HG02885 (cell line): ENCODE results near the gene IGSF9B.

Source experiments
- ATAC-seq: cut with Tn5 transposase; IDR thresholded peaks from one replicate; pipeline ENCODE4 v1.9.1; 2021; ENCODE audit warnings: mild to moderate bottlenecking; ENCODE audit not compliant: unreplicated experiment, poor library complexity

The IGSF9B gene

GRCh38 chr11:133904818-133905515 is 51.8 kb downstream of the IGSF9B start:
- ATAC-seq, result no peak

GRCh38 chr11:133903875-133904817 is 52.6 kb downstream of the IGSF9B start:
- ATAC-seq, result no peak

- no peak for ATAC-seq
Observed at GRCh38 chr11:133903056-133903455, 53.7 kb downstream of the IGSF9B start.

- ATAC-seq, result no peak
Observed at GRCh38 chr11:133902506-133902905, 54.3 kb downstream of the IGSF9B start.

- no peak for ATAC-seq
Observed at GRCh38 chr11:133901999-133902398, 54.8 kb downstream of the IGSF9B start.

GRCh38 chr11:133901316-133901715 is 55.5 kb downstream of the IGSF9B start:
- ATAC-seq, result no peak

GRCh38 chr11:133900176-133901105 is 56.3 kb downstream of the IGSF9B start:
- no peak for ATAC-seq

GRCh38 chr11:133898770-133899115 is 58.0 kb downstream of the IGSF9B start:
- ATAC-seq, result no peak

GRCh38 chr11:133898031-133898769 is 58.6 kb downstream of the IGSF9B start:
- ATAC-seq, result no peak

- ATAC-seq, result no peak
Observed at GRCh38 chr11:133897331-133897650, 59.5 kb downstream of the IGSF9B start.

GRCh38 chr11:133896642-133897330 is 60.0 kb downstream of the IGSF9B start:
- no peak for ATAC-seq

GRCh38 chr11:133896028-133896427 is 60.7 kb downstream of the IGSF9B start:
- peak; percentile 44 for ATAC-seq

- ATAC-seq, result no peak
Observed at GRCh38 chr11:133895551-133895950, 61.2 kb downstream of the IGSF9B start.

- ATAC-seq, result peak; percentile 41
Observed at GRCh38 chr11:133895061-133895479, 61.7 kb downstream of the IGSF9B start.

GRCh38 chr11:133893381-133893780 is 63.4 kb downstream of the IGSF9B start:
- no peak for ATAC-seq

GRCh38 chr11:133892584-133893380 is 64.0 kb downstream of the IGSF9B start:
- no peak for ATAC-seq

GRCh38 chr11:133892126-133892525 is 64.6 kb downstream of the IGSF9B start:
- no peak for ATAC-seq

- no peak for ATAC-seq
Observed at GRCh38 chr11:133889893-133890292, 66.9 kb downstream of the IGSF9B start.

GRCh38 chr11:133889188-133889587 is 67.6 kb downstream of the IGSF9B start:
- no peak for ATAC-seq
